ENCODE data around the gene FCRL1.

The FCRL1 gene

DNA sequence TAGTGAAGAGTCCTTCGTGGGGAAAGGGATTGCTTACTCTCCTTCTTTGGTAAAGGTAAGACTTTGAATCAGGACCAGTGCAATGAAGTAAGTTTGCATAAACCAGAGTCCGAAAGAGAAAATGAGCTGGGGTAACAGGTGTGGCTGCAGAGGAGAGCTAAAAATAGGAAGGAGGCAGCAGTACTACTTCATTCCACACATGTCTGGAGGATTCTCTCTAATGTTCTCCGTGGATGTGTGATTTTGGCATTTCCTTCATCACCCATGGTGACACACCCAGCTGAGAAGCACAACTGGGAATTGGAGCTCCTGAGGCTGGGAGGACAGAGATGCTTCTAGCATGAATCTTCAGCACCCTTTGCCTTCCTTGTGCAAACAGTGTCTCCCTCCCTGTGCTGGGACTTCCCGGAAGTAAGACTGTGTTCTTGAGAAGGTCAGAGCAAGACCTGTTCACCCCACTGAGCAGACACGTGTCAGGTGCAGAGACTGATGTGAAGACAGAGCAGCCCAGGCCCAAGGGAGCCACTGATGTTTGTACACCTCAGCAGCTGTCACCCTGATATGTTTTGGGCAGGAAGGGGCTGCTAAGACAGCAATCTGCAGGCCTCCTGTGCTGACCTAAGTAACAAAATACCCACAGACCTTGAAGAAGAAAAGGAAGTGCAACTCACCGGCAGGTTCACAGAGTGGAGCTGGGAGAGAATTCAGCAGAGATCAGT lies 13.3 kb downstream of the FCRL1 start:
- DNase-seq (ENCODE audit: low read depth) = no peak
- H3K4me3 ChIP-seq (replicated peaks; ENCODE audit: low read depth, low read length) = no peak overlapping the region
- TF ChIP-seq CTCF (IDR thresholded peaks at IDR 0.05; ENCODE audit: low read length, missing control alignments) = no peak

- no peak for DNase-seq (ENCODE audit: low read depth)
- no peak for TF ChIP-seq CTCF (IDR thresholded peaks at IDR 0.05; ENCODE audit: low read length, missing control alignments)
- H3K4me3 ChIP-seq (replicated peaks; ENCODE audit: low read depth, low read length) = no peak overlapping the region
Measured at GRCh38 chr1:157803851-157804250, 16.1 kb downstream of the FCRL1 start.

DNA sequence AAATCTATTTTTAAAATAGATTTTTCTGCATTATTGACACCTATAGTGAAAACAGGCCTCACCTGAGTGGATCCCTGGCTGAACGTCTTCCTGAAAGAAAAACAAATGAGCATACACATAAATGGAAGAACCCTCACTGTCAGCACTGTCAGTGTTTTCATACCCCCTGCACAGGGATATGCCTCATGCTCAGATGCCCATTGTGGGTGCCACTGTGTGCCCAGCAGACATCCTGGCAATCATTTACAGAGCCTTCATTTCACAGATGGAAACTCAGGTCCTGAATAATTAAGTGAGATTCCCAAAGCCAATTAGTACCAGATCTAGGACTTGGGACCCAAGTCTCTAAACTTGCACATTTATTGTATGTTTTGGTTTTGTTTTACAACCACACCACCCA lies 19.9 kb downstream of the FCRL1 start:
- no peak for DNase-seq (ENCODE audit: low read depth)
- TF ChIP-seq CTCF (IDR thresholded peaks at IDR 0.05; ENCODE audit: low read length, missing control alignments) = no peak
- no peak overlapping the region for H3K4me3 ChIP-seq (replicated peaks; ENCODE audit: low read depth, low read length)

DNA sequence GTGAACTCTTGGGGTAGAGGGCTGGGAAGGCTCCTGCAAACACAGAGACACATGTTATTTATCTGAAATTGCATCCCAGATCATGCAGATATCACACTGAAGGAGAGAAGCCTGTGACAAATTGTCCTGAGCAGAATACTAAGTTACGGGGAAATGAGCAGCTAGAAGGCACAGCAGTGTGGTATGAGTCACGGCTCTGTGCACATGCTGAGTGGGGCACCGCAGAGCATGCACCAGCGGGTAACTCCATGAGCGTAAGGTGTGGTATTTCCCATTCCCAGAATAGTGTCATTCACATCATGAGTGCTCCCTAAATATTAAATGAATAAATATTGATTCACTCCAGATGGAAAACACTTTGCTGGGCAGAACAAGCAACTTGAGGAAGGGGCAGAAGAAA lies 21.7 kb downstream of the FCRL1 start:
- H3K4me3 ChIP-seq (replicated peaks; ENCODE audit: low read depth, low read length) = no peak overlapping the region
- DNase-seq (ENCODE audit: low read depth) = no peak
- no peak for TF ChIP-seq CTCF (IDR thresholded peaks at IDR 0.05; ENCODE audit: low read length, missing control alignments)

DNA sequence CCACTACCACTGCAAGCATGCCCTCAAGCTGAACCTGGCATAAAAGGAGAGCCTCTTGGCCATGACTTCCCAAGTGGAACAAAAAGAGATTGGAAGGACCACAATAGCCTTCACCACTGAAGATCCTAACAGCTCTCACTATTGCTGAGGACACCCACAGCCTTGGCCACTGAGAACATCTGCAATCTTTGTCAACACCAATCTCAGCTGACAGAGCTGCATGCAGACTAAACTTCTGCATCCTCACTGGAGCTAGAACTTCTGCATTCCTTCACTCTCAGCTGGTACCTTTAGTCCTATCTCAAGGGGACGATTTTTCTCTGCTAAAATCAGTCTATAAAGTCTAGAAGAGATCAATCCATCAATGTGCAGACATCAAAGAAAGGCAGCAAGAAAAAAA lies 34.7 kb downstream of the FCRL1 start:
- no peak for DNase-seq (ENCODE audit: low read depth)
- no peak for TF ChIP-seq CTCF (IDR thresholded peaks at IDR 0.05; ENCODE audit: low read length, missing control alignments)
- no peak overlapping the region for H3K4me3 ChIP-seq (replicated peaks; ENCODE audit: low read depth, low read length)

- no peak overlapping the region for H3K4me3 ChIP-seq (replicated peaks; ENCODE audit: low read depth, low read length)
- TF ChIP-seq CTCF (IDR thresholded peaks at IDR 0.05; ENCODE audit: low read length, missing control alignments) = no peak
- DNase-seq (ENCODE audit: low read depth) = no peak
Measured at GRCh38 chr1:157784801-157785200, 35.1 kb downstream of the FCRL1 start.

- no peak overlapping the region for H3K4me3 ChIP-seq (replicated peaks; ENCODE audit: low read depth, low read length)
- no peak for DNase-seq (ENCODE audit: low read depth)
- no peak for TF ChIP-seq CTCF (IDR thresholded peaks at IDR 0.05; ENCODE audit: low read length, missing control alignments)
Measured at GRCh38 chr1:157782931-157783330, 37.0 kb downstream of the FCRL1 start.
